Fibroblast of skin of left quadriceps (primary cell): ENCODE measurements around the gene IL1A.

Experiments
- DNase-seq, 2 experiments: peaks; one replicate each; pipeline ENCODE4 v3.0.0-alpha.2; 2013; ENCODE audit warnings: low read depth in 2 of 2

IL1A gene

DNA sequence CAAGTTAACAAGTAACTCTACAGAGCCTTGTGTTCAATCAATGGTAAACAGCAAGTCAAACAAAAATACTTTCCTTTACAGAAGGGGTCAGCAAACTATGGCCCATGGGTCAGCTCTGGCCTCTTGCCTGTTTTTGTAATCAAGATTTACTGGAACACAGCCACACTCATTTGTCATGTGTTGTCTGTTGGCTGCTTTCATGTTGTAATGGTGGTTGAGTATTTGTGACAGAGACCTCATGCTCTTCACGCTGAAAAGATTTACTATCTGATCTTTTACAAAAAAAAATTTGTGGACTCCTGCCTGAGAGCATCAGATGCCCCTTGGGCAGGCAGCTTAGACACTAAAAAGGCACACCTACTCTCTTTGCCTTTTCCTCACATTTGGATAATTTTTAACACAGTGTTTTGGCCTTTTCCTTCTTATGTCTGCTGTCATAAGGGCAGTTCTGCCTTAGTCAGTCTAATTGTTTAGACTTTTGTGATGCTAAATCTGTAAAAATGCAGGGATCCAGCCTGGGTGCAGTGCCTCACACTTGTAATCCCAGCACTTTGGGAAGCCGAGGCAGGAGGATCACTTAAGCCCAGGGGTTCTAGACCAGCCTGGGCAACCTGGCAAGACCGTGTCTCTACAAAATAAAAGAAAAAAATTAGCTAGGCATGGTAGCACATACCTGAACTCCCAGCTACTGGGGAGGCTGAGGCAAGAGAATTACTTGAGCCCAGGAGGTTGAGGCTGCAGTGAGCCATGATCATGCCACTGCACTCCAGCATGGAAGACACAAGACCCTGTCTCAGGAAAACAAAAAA is 34.0 kb upstream of the IL1A start:
- no peak for DNase-seq

DNA sequence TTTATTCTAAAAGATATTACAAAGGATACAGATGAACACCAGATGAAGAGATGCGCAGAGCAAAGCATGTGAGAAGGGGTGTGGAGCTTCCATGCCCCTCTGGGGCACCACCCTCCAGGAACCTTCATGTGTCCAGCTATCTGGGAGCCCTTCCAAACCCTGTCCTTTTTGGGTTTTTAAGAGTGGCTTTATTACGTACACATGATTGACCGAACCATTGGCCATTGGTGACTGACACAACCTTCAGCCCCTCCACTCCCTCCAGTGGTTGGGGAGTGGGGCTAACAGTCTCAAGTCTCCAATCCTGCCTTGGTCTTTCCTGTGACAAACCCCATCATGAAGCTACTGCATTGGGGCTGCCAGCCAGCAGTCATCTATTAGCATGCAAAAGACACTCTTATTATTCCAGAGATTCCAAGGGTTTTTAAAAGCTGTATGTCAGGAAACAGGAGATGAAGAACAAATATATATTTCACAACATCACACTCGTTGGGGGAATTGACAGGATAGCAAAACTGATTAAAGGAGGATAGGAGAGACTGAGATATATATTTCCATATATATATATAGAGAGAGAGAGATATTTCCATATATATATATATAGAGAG is 32.9 kb upstream of the IL1A start:
- no peak for DNase-seq

DNA sequence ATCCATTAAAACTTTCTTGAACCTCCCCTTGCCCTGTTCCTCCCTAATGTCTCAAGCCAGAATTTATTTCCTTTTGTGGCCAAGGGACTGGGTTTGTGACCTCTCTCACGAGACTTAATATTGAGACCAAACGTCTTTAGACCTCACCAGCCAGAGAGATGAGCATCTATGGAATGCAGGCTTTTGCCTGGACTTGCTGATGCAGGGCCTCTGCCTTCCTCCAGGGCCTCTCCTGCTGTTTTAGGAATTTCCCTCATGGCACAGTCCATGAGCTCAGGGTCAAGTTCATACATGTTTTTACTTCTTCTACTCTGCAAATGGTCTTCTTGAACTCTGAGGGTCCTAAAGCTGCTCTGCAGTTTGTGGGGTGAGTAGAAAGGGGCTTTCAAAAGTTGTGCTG is 30.0 kb upstream of the IL1A start:
- DNase-seq = no peak

- no peak for DNase-seq
Measured at GRCh38 chr2:112813280-112813966, 29.1 kb upstream of the IL1A start.

DNA sequence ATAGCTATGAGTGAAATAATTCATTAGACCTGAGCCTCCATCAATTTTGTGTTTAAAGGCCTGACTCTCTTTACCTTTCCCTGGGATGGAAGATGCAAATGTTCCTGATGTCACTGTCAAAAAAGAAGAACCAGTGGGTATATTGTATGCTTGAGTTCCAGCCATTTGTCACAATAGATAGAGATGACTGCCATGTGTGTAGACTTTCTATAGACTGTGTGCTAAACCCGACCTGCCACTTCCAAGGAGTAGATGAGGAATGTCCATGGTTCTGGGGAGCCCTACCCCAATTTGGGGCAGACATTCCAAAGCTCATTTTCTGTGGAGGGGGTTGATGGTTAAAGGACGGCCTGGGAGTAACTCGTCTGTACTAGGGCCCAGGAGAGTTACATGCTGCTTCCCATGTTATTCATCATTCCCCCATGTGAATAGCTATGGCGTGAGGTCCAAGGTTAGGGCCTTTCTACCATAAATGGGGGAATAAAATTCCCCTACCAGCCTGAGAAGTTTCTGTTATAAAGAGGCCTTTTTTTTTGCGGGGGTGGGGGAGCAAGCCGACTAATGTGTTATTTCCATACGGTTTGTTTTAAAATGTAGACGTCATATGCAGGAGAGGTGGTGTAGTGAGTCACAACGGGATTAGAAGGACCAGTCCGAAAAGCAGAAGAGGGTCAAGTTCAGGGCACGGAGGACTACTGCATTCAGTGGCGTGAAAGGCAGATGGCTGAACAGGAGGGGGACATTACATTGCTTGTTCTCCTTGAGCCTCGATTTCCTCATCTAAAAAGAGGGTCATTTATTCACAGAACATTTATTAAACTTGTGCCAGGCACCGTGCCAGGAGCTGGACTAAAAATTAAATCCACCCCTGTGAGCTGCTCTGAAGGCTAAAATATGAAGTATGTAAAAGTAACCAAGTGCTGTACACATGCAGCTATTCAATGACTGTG is 28.3 kb upstream of the IL1A start:
- peak; percentile 68 to 72 for DNase-seq

DNA sequence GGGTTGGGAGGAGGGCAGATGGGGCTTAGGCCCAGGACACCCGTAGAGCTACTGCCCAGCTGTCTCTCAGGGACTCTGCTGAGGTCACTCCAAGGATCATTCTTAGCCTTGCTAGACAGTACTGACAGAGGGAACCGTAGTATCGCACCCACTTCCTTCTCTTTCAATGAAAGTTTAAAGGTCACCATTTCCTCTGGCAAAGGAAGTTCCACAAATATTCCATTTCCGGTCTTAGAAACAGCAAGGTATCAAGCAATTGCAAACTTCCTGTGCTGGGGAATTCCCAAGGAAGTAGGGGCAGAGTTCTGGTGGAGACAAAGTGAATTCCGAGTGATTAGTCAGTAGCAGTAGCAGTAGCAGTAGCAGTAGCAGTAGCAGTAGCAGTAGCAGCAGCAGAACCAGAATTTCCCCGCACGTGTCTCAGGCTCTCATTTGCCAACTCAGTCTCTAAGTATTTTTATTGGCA is 27.6 kb upstream of the IL1A start:
- DNase-seq = peak; percentile 67 to 71

DNA sequence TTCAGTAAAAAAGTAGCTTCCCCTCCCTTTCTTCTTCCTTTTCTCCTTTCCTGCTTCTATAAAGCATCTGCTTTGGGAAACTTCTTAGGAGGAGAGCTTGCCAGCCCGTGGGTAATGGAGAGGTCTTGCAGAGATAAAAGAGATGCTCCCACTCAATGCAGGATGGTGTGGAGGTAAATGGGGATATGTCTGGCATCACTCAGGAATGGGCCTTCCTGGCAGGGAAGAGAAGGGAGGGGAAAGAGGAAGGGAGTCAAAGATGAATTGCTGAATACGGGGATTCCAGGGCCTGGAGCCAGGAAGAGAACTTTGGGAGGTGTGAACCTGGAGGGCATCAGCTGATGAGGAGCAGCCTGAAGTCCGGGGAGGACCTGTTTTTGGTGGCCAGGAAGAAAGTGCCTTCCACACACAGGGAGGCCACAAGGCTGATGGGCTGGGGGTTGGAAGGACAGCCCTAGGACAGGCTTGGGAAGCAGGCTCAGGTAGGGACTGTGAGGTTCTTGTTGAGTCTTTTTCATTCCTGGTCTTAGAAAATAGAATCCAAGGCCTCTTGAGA is 27.1 kb upstream of the IL1A start:
- DNase-seq = no peak

- DNase-seq = no peak
Measured at GRCh38 chr2:112809112-112809511, 24.8 kb upstream of the IL1A start.

GRCh38 chr2:112807233-112807807 is 23.0 kb upstream of the IL1A start:
- no peak for DNase-seq

DNA sequence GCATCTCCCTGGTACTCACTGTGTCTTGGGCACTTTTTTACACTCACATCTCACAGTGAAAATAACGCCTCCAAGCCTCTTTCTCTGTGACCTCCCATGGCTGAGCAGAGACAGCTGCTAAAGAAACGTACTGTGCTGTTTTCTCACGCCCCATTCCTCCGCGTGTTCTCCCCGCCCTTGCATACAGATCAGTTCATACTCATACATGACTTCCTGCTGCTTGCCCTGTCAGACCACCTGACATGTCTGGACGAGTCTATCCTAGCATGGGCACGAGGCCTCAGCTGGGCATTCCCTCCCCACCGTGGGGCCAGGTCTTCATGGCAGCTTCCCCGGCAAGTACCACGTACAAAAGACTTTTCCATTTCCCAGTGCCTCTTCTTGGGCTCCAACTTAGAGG is 21.2 kb upstream of the IL1A start:
- no peak for DNase-seq

DNA sequence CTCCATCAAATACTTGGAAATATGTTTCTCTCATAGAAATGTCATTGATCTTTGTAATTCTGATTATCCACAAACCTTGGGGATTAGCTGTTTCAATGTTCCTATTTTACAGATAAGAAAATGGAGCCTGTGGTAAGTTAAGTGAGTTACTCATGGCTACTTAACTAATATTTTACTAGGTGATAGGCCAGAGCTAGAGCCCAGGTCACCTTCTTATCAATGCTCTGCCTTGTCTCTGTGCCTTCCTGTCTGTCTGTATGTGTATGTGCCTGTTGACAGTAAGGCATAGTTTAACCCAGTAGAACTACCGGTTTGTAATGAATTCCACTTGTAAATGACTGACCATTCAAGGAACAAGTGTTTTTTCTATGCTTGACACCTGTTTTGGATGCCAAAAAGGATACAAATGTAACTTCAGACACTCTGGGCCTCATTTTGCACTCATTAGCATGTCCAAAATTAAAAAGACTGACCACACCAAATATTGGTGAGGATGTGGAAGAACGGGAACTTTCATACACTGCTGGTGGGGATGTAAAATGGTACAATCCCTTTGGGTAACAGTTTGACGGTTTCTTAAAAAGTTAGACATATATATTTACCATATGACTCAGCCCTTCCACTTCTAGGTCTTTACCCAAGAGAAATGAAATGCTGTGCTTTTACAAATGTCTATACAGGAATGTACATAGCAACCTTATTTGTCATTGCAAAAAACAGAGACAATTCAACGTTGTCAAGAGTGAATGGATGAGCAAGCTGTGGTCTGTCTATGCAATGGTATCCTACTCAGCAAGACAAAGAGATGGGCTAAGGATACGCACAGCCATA is 19.6 kb upstream of the IL1A start:
- peak; percentile 62 to 68 for DNase-seq

GRCh38 chr2:112800881-112801583 is 16.7 kb upstream of the IL1A start:
- DNase-seq = no peak

GRCh38 chr2:112798979-112799975 is 15.0 kb upstream of the IL1A start:
- DNase-seq = no peak

- DNase-seq = no peak
Measured at GRCh38 chr2:112796486-112796885, 12.2 kb upstream of the IL1A start.

DNA sequence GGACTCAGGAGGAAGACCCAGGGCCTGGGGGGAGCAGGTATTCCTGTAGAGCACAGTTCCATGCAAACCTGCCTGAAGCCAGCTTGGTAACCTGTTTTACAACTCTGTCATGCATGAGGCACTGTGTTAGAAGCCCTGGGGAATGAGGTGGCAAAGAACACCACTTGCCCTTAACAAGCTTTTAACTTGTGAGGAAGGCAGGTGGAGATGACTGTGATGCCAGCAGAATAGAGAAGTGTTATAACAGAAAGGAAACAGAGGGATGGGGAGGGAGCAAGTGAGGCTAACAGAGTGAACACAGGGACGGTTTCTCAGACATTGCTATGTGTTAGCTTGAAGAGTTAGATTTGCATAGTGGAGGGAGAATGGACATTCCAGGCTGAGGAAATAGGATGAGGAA is 11.5 kb upstream of the IL1A start:
- DNase-seq = no peak

DNA sequence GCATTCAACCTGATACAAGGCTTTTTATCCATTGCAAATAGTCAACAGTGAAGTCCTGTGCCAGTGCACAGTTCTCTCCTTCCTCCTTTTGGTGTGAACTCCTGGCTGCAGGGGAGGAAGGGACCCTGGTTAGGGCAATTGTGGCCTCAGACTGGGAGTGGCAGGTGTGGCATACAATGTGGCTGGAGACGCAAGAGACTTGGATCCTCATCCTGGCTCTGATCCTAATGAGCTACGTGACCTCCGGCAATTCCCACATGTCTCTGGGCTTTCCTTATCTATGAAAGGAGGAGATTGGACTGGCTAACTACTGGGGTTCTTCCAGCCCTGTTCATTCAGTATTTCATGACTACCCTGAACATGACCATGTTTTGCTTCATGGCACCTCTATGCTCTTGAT is 10.5 kb upstream of the IL1A start:
- DNase-seq = no peak

DNA sequence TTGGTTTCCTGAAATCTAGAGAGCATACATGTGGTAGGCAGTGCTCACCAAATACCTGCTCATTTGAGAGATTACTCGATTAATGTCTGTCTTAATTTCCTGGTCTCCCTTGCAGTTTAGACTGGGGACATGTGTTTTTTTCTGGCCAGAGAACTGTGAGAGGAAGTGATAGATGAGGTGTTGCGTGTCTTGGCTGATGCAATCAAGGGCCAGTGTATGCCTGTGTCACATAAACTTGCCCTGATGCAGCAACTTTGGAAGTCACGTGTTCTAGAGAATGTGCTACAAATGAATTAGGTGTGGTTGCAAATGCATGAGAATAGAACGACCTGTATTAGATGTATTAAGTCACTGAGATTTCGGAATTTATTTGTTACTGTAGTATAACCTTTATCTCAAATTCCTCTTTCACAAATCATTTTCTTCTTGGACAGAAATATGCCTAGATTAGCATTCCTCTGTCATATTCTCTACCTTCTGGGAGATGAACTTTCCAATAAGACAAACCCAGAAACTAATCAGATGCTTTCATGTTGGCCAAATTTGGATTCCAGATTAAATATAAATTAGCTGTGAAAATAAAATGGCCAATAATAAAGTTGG is 9.9 kb upstream of the IL1A start:
- peak; percentile 66 to 67 for DNase-seq

- DNase-seq = no peak
Measured at GRCh38 chr2:112793449-112793978, 9.2 kb upstream of the IL1A start.
